ENCODE results near the gene STAMBP. TPM values are rescaled to one million over a fixed set of nuclear protein-coding genes. Genes with fewer than 3 reads are reported as not detected.
A peak's percentile ranks its signal among the peaks of the same experiment; 100 is the strongest.

The STAMBP gene
- polyA plus RNA-seq, 1 donor from 2014 or later: 69.1 TPM

DNA sequence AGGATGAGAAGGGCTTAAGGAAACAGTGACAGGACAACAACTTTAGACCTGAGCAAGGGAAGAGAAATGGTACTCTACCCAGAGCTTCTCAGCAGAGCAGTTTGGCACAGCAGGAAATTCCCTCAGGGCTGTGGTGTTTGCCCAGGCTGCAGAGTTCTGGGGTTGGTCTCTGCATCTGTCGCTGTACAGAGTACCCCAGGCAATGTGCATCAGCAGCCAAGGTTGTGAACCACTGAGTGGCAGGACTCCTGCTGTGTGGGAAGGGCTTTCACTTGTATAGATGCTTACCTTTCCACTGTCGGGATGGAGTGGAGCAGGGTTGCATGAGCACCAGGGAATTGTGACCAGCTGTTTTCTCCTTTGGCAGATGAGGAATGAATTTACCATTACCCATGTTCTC lies 21.2 kb downstream of the STAMBP start:
- no peak overlapping the region for H3K9ac ChIP-seq (ENCODE audit: low read length)
- no peaks in the 10 kb centered on the region for H3F3A ChIP-seq (ENCODE audit: insufficient read depth, low read length, poor library complexity, severe bottlenecking)
- no peak for TF ChIP-seq SMC3 (conservative IDR thresholded peaks at IDR 0.05; ENCODE audit: poor library complexity)
- TF ChIP-seq RAD21 (conservative IDR thresholded peaks at IDR 0.05): no peak
- TF ChIP-seq, protein P1, sequence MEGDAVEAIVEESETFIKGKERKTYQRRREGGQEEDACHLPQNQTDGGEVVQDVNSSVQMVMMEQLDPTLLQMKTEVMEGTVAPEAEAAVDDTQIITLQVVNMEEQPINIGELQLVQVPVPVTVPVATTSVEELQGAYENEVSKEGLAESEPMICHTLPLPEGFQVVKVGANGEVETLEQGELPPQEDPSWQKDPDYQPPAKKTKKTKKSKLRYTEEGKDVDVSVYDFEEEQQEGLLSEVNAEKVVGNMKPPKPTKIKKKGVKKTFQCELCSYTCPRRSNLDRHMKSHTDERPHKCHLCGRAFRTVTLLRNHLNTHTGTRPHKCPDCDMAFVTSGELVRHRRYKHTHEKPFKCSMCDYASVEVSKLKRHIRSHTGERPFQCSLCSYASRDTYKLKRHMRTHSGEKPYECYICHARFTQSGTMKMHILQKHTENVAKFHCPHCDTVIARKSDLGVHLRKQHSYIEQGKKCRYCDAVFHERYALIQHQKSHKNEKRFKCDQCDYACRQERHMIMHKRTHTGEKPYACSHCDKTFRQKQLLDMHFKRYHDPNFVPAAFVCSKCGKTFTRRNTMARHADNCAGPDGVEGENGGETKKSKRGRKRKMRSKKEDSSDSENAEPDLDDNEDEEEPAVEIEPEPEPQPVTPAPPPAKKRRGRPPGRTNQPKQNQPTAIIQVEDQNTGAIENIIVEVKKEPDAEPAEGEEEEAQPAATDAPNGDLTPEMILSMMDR (IDR thresholded peaks at IDR 0.05; ENCODE audit: poor library complexity, severe bottlenecking): no peak
- TF ChIP-seq, protein P2, sequence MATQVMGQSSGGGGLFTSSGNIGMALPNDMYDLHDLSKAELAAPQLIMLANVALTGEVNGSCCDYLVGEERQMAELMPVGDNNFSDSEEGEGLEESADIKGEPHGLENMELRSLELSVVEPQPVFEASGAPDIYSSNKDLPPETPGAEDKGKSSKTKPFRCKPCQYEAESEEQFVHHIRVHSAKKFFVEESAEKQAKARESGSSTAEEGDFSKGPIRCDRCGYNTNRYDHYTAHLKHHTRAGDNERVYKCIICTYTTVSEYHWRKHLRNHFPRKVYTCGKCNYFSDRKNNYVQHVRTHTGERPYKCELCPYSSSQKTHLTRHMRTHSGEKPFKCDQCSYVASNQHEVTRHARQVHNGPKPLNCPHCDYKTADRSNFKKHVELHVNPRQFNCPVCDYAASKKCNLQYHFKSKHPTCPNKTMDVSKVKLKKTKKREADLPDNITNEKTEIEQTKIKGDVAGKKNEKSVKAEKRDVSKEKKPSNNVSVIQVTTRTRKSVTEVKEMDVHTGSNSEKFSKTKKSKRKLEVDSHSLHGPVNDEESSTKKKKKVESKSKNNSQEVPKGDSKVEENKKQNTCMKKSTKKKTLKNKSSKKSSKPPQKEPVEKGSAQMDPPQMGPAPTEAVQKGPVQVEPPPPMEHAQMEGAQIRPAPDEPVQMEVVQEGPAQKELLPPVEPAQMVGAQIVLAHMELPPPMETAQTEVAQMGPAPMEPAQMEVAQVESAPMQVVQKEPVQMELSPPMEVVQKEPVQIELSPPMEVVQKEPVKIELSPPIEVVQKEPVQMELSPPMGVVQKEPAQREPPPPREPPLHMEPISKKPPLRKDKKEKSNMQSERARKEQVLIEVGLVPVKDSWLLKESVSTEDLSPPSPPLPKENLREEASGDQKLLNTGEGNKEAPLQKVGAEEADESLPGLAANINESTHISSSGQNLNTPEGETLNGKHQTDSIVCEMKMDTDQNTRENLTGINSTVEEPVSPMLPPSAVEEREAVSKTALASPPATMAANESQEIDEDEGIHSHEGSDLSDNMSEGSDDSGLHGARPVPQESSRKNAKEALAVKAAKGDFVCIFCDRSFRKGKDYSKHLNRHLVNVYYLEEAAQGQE (IDR thresholded peaks at IDR 0.05; ENCODE audit: borderline replicate concordance): no peak
- no peak for TF ChIP-seq MXI1 (conservative IDR thresholded peaks at IDR 0.05; ENCODE audit: poor library complexity, severe bottlenecking)
- no peak for TF ChIP-seq EP300 (conservative IDR thresholded peaks at IDR 0.05; ENCODE audit: poor library complexity, severe bottlenecking)
- no peak for TF ChIP-seq POLR2AphosphoS5 (IDR thresholded peaks at IDR 0.05)
- no peak for TF ChIP-seq EZH2 (IDR thresholded peaks at IDR 0.05; ENCODE audit: borderline replicate concordance, insufficient read depth, low read length, poor library complexity, severe bottlenecking)
- no peak for TF ChIP-seq TAF1 (IDR thresholded peaks at IDR 0.05; ENCODE audit: low read depth)
- H3K9me2 ChIP-seq (ENCODE audit: insufficient read depth, low read length): no peaks in the 10 kb centered on the region
- H3K79me2 ChIP-seq (replicated peaks; ENCODE audit: insufficient read depth, low read length): no peaks in the 10 kb centered on the region
- no peaks in the 10 kb centered on the region for H3K27me3 ChIP-seq (ENCODE audit: insufficient read depth, low read depth, low read length)
- no peaks in the 10 kb centered on the region for H3K36me3 ChIP-seq (ENCODE audit: insufficient read depth, low read length)
- H2AFZ ChIP-seq (ENCODE audit: low read depth, low read length): no peak overlapping the region
- H3K4me2 ChIP-seq (ENCODE audit: low read length): no peak overlapping the region
- no peaks in the 10 kb centered on the region for H4K20me1 ChIP-seq (ENCODE audit: insufficient read depth)
- H3K4me3 ChIP-seq (ENCODE audit: low read length): no peak overlapping the region
- no peak overlapping the region for H3K27ac ChIP-seq (ENCODE audit: low read length)
- no peaks in the 10 kb centered on the region for H3K9me3 ChIP-seq (ENCODE audit: low read length)

DNA sequence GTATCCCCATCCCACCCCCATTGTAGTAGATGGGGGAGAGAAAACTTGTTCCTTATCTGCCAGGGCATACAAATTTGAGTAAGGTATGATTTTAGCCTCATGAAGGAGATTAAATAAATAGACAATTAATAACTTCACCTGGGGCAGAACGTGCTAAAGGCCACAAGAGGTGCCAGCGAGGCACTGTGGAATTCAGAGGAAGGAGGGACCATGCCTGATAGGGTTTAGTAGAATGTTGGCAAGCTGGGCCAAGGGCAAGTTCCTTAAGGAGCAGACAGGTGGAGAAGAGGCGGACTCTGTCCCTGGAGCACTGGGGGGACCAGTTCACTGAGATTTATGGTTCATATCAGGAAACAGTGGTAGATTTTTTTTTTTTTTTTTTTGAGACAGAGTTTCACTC lies 22.5 kb downstream of the STAMBP start:
- Histone ChIP-seq H4K20me1 (ENCODE audit: insufficient read depth) (no peaks in the 10 kb centered on the region), H3K27me3 (ENCODE audit: insufficient read depth, low read depth, low read length) (no peaks in the 10 kb centered on the region), H3K4me3 (ENCODE audit: low read length) (no peak overlapping the region), H3K36me3 (ENCODE audit: insufficient read depth, low read length) (peaks cover 3% of the 10 kb centered on the region), H3K9me3 (ENCODE audit: low read length) (no peaks in the 10 kb centered on the region), H3K27ac (ENCODE audit: low read length) (no peak overlapping the region), H3K9ac (ENCODE audit: low read length) (no peak overlapping the region), H3F3A (ENCODE audit: insufficient read depth, low read length, poor library complexity, severe bottlenecking) (no peaks in the 10 kb centered on the region), H3K4me2 (ENCODE audit: low read length) (no peak overlapping the region), H3K79me2 (replicated peaks; ENCODE audit: insufficient read depth, low read length) (no peaks in the 10 kb centered on the region), H2AFZ (ENCODE audit: low read depth, low read length) (no peak overlapping the region), H3K9me2 (ENCODE audit: insufficient read depth, low read length) (no peaks in the 10 kb centered on the region)
- no peak for TF ChIP-seq POLR2AphosphoS5 (IDR thresholded peaks at IDR 0.05)
- peak; percentile 13 for TF ChIP-seq RAD21 (conservative IDR thresholded peaks at IDR 0.05)
- TF ChIP-seq SMC3 (conservative IDR thresholded peaks at IDR 0.05; ENCODE audit: poor library complexity): no peak
- TF ChIP-seq EZH2 (IDR thresholded peaks at IDR 0.05; ENCODE audit: borderline replicate concordance, insufficient read depth, low read length, poor library complexity, severe bottlenecking): no peak
- TF ChIP-seq EP300 (conservative IDR thresholded peaks at IDR 0.05; ENCODE audit: poor library complexity, severe bottlenecking): no peak
- TF ChIP-seq, protein P1 (IDR thresholded peaks at IDR 0.05; ENCODE audit: poor library complexity, severe bottlenecking): peak; percentile 30
- TF ChIP-seq, protein P2 (IDR thresholded peaks at IDR 0.05; ENCODE audit: borderline replicate concordance): no peak
- TF ChIP-seq TAF1 (IDR thresholded peaks at IDR 0.05; ENCODE audit: low read depth): no peak
- no peak for TF ChIP-seq MXI1 (conservative IDR thresholded peaks at IDR 0.05; ENCODE audit: poor library complexity, severe bottlenecking)
